ENCODE measurements around the gene ATXN10. TPM values are rescaled to one million over a fixed set of nuclear protein-coding genes. Genes with fewer than 3 reads are reported as not detected.

The ATXN10 gene
- total and polyA plus RNA-seq, 2 of the 13 experiments (the other 11 are each of a cell fraction or from before 2014, with no cell fraction given): 60.1 to 194 TPM

- Histone ChIP-seq H3K4me2 (ENCODE audit: low read depth, low read length) (0 out of 2 replicates have a peak overlapping the region, but pooled peaks have one; percentile 27), H3K27ac (ENCODE audit: extremely low read length, insufficient read depth, low read length) (no peak overlapping the region), H3K9me3 (ENCODE audit: low read length) (no peaks in the 10 kb centered on the region), H2AFZ (ENCODE audit: low read length) (no peak overlapping the region), H4K20me1 (ENCODE audit: insufficient read depth, low read length) (no peaks in the 10 kb centered on the region), H3K4me1 (ENCODE audit: insufficient read depth, low read length) (0 out of 2 replicates have a peak, but pooled peaks cover under 1% of the 10 kb centered on the region), H3K4me3 (replicated peaks in 1 of 3; ENCODE audit: insufficient read depth in 1 of 3, low read depth in 2 of 3, low read length in 3 of 3) (peak overlapping the region in 1 of 3 experiments; percentile 10; a peak in 1 of 6 replicates), H3K27me3 (ENCODE audit: control insufficient read depth in 1 of 2, insufficient read depth in 2 of 2, low read length in 2 of 2) (peaks cover 17 to 76% of the 10 kb centered on the region in 2 experiments), H3K36me3 (replicated peaks in 1 of 2; ENCODE audit: control insufficient read depth in 1 of 2, insufficient read depth in 2 of 2, low read length in 2 of 2) (no peaks in the 10 kb centered on the region), H3K79me2 (ENCODE audit: insufficient read depth, low read length) (no peaks in the 10 kb centered on the region), H3K9ac (ENCODE audit: insufficient read depth, low read depth, low read length) (no peak overlapping the region)
- in situ Hi-C loops (cut with HindIII; ENCODE audit: extremely low pct_ligation_motif_present, low pct_unique_long_range_greater_than_20kb) (no loop called here), intact Hi-C loops (cut with micrococcal nuclease; ENCODE audit: unreplicated experiment) (no loop called here)
- peak; percentile 19; the same call in 2 of the 3 replicates for ATAC-seq
- ChIA-PET POLR2A (no interaction called here), CTCF (ENCODE audit: low intra/inter-chr PET ratio, low total read pairs) (no interaction called here)
- no CpG with 5 or more reads among the region's 21 CpGs for WGBS (ENCODE audit: low lambda C conversion rate)
- no peak for FAIRE-seq
- BruUV-seq (replicated peaks): no TSS peak
- peak; percentile 25 for DNase-seq (ENCODE audit: low spot score)
- TF ChIP-seq BORCS8-MEF2B (CRISPR knock-in tag; IDR thresholded peaks at IDR 0.05) (no peak), ZNF577 (CRISPR knock-in tag; IDR thresholded peaks at IDR 0.05; ENCODE audit: borderline replicate concordance, low read depth) (no peak), ZNF18 (CRISPR knock-in tag; IDR thresholded peaks at IDR 0.05; ENCODE audit: insufficient replicate concordance) (no peak), PAF1 (CRISPR knock-in tag; IDR thresholded peaks at IDR 0.05) (no peak), HOXA5 (CRISPR knock-in tag; IDR thresholded peaks at IDR 0.05) (no peak), ZNF747 (CRISPR knock-in tag; IDR thresholded peaks at IDR 0.05; ENCODE audit: borderline replicate concordance) (no peak), ZNF687 (CRISPR knock-in tag; IDR thresholded peaks at IDR 0.05) (peak; percentile 30; the same call in 1 of the 2 replicates), MAFF (IDR thresholded peaks at IDR 0.05; ENCODE audit: low read depth, low read length) (0 out of 2 replicates have a peak, but pooled peaks have one; percentile 0), RAD51 (IDR thresholded peaks at IDR 0.05; ENCODE audit: borderline replicate concordance) (peak; percentile 85), SRSF9 (IDR thresholded peaks at IDR 0.05; ENCODE audit: borderline replicate concordance, insufficient read depth, low read depth, low read length, poor library complexity, severe bottlenecking) (no peak), BHLHE40 (IDR thresholded peaks at IDR 0.05; ENCODE audit: low read length) (peak; percentile 74), ZNF510 (CRISPR knock-in tag; IDR thresholded peaks at IDR 0.05; ENCODE audit: low read depth) (no peak), KLF16 (CRISPR knock-in tag; IDR thresholded peaks at IDR 0.05) (no peak), ZFP36 (IDR thresholded peaks at IDR 0.05; ENCODE audit: borderline replicate concordance, low read depth, low read length, partially characterized antibody) (no peak), ZBTB25 (CRISPR knock-in tag; IDR thresholded peaks at IDR 0.05) (no peak)
Observed at GRCh38 chr22:45885941-45886395, 214.3 kb downstream of the ATXN10 start.

Data from HepG2 (cell line).